ENCODE measurements around the gene MPRIP. TPM values are rescaled to one million over a fixed set of nuclear protein-coding genes. Genes with fewer than 3 reads are reported as not detected.
A peak's percentile ranks its signal among the peaks of the same experiment; 100 is the strongest.
"Not testable (repeated sequence)": the region's sequence is repeated elsewhere in the genome, so short reads cannot be mapped to it uniquely, and the experiment has no call there.

Gene MPRIP
- total and polyA plus RNA-seq, 12 donors: 88.5 to 234 (median 175) TPM

GRCh38 chr17:17190188-17190587, 147.9 kb downstream of the MPRIP start:
- DNase-seq: no peak
- Histone ChIP-seq H3K27ac (peak overlapping the region in 1 of 5 donors; percentile 40), H3K27me3 (no peaks in the 10 kb centered on the region), H3K4me1 (replicated peaks in 1 of 2) (peaks cover 0 to 35% of the 10 kb centered on the region in 2 donors), H3K4me3 (no peak overlapping the region), H3K36me3 (replicated peaks in 1 of 2) (peaks cover 0 to 13% of the 10 kb centered on the region in 2 donors), H3K9me3 (replicated peaks in 1 of 3) (no peaks in the 10 kb centered on the region)
- intact Hi-C loops (cut with DNase I): no loop called here
- no peak for TF ChIP-seq POLR2A (IDR thresholded peaks at IDR 0.05)
- TF ChIP-seq CTCF (IDR thresholded peaks at IDR 0.05): no peak
- 40 to 53% (median 44%) methylated on average over 6 to 7 of the region's 7 CpGs for WGBS, 4 donors

GRCh38 chr17:17191346-17191792, 149.1 kb downstream of the MPRIP start:
- no peak for DNase-seq
- H3K9me3 ChIP-seq (replicated peaks in 1 of 3): no peaks in the 10 kb centered on the region
- no peaks in the 10 kb centered on the region for H3K27me3 ChIP-seq
- WGBS, 4 donors: 67 to 81% (median 78%) methylated on average over 3 to 11 of the region's 11 CpGs
- H3K4me1 ChIP-seq (replicated peaks in 1 of 2): peaks cover 0 to 28% of the 10 kb centered on the region in 2 donors
- peaks cover 0 to 13% of the 10 kb centered on the region in 2 donors for H3K36me3 ChIP-seq (replicated peaks in 1 of 2)
- no peak for TF ChIP-seq POLR2A (IDR thresholded peaks at IDR 0.05)
- TF ChIP-seq CTCF (IDR thresholded peaks at IDR 0.05): no peak
- H3K4me3 ChIP-seq: no peak overlapping the region
- H3K27ac ChIP-seq: peak overlapping the region in 1 of 5 donors; percentile 45
- intact Hi-C loops (cut with DNase I): no loop called here

GRCh38 chr17:17191961-17192381, 149.7 kb downstream of the MPRIP start:
- Histone ChIP-seq H3K9me3 (replicated peaks in 1 of 3) (no peaks in the 10 kb centered on the region), H3K4me3 (no peak overlapping the region), H3K27me3 (no peaks in the 10 kb centered on the region), H3K36me3 (replicated peaks in 1 of 2) (peaks cover 0 to 13% of the 10 kb centered on the region in 2 donors), H3K4me1 (replicated peaks in 1 of 2) (peaks cover 0 to 25% of the 10 kb centered on the region in 2 donors), H3K27ac (peak overlapping the region in 1 of 5 donors; percentile 45)
- whole genome bisulfite sequencing, 4 donors: 74 to 79% (median 75%) methylated on average over 10 of the region's 10 CpGs
- intact Hi-C loops (cut with DNase I): no loop called here
- TF ChIP-seq CTCF (IDR thresholded peaks at IDR 0.05): no peak
- no peak for TF ChIP-seq POLR2A (IDR thresholded peaks at IDR 0.05)
- DNase-seq: no peak

- intact Hi-C loops (cut with DNase I); DNase-seq; H3K9me3 ChIP-seq (replicated peaks in 1 of 3); H3K4me3 ChIP-seq; H3K27me3 ChIP-seq; H3K36me3 ChIP-seq (replicated peaks in 1 of 2); H3K27ac ChIP-seq: not testable (repeated sequence)
- H3K4me1 ChIP-seq (replicated peaks in 1 of 2): peaks cover 0 to 16% of the 10 kb centered on the region in 2 donors
- WGBS, 4 donors: 89 to 95% (median 93%) methylated on average over 5 of the region's 5 CpGs
These were observed 153.2 kb downstream of the MPRIP start for GRCh38 chr17:17195466-17195865.

- H3K9me3 ChIP-seq (replicated peaks in 1 of 3): no peaks in the 10 kb centered on the region
- peaks cover 0 to 12% of the 10 kb centered on the region in 2 donors for H3K4me1 ChIP-seq (replicated peaks in 1 of 2)
- H3K4me3 ChIP-seq: no peak overlapping the region
- intact Hi-C loops (cut with DNase I): no loop called here
- TF ChIP-seq POLR2A (IDR thresholded peaks at IDR 0.05) (no peak), CTCF (IDR thresholded peaks at IDR 0.05) (no peak)
- no peaks in the 10 kb centered on the region for H3K36me3 ChIP-seq (replicated peaks in 1 of 2)
- H3K27ac ChIP-seq: no peak overlapping the region
- no peaks in the 10 kb centered on the region for H3K27me3 ChIP-seq
- no peak for DNase-seq
These were observed 154.5 kb downstream of the MPRIP start for GRCh38 chr17:17196776-17197175.
